Peyer's patch (tissue), 4 donors: Measurements from ENCODE around the gene PTRH1.

Source experiments
- CTCF ChIP-seq, 6 experiments: fragments of 450-650 bp in 4 of 6; fragments of 200-600 bp in 2 of 6; sonication (generic) in 1 of 6; IDR thresholded peaks; one replicate each; pipeline ENCODE4 v1.5.1; 2017 to 2019; ENCODE audit warnings: antibody characterized with exemption in 6 of 6, mild to moderate bottlenecking in 3 of 6, moderate library complexity in 1 of 6
- POLR2A ChIP-seq, 2 donors: fragments of 450-650 bp; IDR thresholded peaks; one replicate each; pipeline ENCODE4 v1.5.1; 2017; ENCODE audit warnings: antibody characterized with exemption in 2 of 2, mild to moderate bottlenecking in 2 of 2, moderate library complexity in 2 of 2

- TF ChIP-seq CTCF (IDR thresholded peaks at IDR 0.05) (no peak), POLR2A (IDR thresholded peaks at IDR 0.05) (no peak)
Observed at GRCh38 chr9:127667127-127667844, 48.2 kb downstream of the PTRH1 start.
